Activated T-cell treated with anti-CD3 and anti-CD28 coated beads for 4 hours (primary cell): ENCODE data around the gene DOCK3.
"Not testable (repeated sequence)": the region's sequence is repeated elsewhere in the genome, so short reads cannot be mapped to it uniquely, and the experiment has no call there.

ENCODE experiments used
- DNase-seq: peaks from one replicate; pipeline ENCODE4 v3.0.0-alpha.2; 2020

DOCK3 gene

DNA sequence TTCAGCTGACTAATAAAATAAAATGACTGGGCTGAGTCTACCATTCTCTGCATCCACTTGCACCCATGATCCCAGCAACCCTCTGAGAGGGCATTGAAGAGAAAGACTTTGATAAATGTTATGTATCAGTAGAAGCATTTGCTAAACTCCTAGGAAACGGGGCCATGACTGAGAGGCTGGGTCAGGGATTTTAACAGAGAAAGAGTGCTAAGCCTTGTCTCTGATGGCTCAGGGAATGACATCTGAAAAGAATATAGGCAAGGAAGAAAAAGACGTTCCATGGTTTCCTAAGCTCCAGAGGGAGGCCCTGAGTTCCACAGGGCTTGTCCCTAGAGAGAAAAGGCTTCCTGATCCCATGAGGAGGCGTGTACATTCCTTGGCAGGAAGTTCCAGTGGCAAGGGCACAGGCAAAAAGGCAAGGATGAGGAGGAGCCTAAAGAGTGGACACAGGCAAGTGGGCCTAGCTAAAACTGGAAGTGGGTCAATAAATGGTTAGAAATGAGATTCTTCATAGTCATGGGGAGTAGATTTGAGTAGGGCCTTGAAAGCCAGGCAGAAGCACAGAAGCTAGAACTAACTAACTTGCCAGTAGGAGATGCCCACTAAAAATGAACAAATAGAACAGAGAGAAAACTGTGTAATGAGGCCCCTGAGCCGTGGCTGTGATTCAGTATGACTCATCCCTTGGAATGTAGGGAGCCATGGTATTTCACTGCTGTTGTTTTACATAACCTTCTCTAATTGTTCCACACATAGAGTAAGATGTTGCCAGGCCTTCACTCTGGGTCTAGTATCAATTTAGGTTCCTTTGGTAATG lies 665.5 kb downstream of the DOCK3 start:
- DNase-seq, result no peak

DNA sequence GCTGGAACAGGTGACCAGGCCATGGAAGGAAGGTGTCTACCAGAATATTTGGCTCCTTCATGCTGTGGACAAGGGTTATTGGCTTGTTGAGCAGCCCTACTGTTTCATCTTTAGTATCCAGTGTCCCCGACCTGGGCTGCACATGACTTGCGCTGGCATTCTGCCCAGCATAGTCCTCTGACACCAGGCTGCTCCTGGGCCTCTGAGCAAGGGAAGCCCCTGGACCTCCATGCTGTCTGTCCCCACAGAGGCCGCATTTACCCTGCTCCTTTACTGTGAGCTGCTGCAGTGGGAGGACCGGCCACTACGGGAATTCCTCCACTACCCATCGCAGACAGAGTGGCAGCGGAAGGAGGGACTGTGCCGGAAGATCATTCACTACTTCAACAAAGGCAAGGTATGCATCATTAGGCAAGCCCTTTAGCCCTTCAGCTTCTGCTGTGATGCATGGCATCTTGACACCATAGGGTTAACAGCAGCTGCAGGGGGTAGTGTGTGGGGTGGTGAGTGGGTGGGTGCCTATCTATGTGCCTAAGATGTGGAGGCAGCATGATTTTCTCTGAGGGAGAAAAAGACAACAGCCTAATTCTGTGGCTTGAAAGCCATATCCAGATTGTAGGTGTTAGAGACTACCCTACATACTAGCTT lies 666.4 kb downstream of the DOCK3 start:
- DNase-seq, result no peak

DNA sequence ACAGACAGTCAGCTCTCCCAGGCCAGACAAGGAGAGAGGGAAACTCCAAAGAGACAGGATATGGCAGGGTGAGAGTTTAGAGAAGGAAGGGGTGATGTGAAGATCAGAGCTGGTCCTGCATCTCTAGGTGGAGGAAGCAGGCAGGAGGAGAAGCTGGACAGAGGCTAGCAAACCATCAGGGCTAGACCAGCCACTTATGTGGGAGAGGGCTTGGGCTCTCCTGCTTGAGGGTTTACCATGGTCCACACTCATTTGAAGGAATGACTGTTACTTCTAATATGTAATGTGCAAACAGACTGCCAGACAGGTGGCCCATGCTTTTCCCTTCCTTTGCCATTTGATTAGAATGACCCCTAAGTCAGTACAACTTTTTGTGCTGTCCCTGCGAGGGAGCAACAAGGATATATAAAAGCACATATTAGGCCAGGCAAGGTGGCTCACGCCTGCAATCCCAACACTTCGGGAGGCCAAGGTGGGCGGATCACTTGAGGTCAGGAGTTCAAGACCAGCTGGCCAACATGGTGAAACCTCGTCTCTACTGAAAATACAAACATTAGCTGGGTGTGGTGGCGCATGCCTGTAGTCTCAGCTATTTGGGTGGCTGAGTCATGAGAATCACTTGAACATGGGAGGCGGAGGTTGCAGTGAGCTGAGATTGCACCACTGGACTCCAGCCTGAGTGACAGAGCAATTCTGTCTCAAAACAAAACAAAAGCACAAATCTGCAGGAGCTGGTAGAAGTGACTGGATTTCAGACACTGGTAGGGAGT lies 669.4 kb downstream of the DOCK3 start:
- DNase-seq, result no peak

DNA sequence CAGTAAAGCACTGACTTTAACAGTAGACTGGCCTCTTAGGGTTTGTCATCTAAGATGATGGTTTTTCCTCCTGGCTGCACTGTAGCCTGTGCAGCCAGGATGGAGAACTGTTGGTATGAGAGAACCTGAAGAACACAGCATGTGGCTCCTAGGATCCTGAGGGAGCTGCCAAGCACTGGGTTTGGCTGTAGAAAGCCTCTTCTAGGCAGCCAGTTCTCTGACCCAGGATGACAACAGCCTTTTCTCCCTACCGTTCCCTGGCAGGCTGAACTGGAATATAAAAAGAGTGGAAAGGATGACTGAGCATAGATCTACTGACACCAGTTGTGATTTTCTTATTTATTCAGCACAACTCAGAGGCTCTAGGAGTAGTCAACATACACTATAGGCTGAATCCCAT lies 676.0 kb downstream of the DOCK3 start:
- no peak for DNase-seq

DNA sequence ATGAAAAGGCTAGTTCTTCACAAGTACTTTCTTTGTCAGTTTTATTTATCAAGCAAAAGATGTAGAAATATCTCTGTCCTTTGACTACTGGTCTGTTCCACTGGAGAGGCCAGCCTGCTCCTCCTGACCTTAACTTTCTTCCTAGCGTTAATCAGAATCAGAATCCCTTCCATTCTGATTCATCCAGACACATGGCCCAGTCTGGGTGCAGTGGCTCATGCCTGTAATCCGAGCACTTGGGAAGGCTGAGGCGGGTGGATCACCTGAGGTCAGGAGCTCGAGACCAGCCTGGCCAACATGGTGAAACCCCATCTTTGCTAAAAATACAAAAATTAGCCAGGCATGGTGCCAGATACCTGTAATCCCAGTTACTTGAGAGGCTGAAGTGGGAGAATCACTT lies 678.4 kb downstream of the DOCK3 start:
- no peak for DNase-seq

DNA sequence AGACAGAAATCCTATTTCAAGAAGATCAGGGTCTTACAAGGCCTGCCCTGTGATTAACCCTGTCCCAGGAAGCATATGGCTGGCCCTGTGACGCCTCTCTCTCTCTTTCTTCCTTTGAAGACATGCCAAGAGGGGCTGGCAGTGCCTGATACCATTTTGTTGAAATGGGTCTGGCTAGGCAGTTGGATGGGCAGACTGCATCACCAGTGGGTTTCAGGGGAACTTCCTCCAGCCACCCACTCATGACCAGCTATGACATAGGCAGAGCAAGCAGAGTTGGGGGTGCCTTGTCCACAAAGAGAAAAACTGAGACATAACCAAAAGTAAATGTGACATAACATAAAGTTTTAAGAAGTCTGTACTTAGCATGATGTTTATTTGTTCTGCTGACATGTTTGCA lies 679.0 kb downstream of the DOCK3 start:
- DNase-seq, result no peak

DNA sequence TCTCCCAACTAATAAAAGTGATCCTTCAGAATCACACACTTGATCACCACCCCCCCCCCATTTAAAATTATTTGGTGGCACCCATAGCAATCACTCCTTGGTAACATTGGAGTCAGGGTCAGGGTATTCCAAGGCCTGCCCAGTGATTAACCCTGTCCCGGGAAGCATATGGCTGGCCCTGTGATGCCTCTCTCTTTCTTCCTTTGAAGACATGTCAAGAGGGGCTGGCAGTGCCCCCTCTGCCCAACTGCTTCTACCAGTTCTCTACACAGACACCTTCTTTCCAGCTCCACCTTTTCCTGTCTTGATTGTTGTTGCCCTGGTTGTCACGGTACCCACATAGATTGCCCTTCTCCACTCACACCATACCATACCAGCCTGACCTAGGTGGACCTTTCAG lies 679.4 kb downstream of the DOCK3 start:
- DNase-seq, result no peak

DNA sequence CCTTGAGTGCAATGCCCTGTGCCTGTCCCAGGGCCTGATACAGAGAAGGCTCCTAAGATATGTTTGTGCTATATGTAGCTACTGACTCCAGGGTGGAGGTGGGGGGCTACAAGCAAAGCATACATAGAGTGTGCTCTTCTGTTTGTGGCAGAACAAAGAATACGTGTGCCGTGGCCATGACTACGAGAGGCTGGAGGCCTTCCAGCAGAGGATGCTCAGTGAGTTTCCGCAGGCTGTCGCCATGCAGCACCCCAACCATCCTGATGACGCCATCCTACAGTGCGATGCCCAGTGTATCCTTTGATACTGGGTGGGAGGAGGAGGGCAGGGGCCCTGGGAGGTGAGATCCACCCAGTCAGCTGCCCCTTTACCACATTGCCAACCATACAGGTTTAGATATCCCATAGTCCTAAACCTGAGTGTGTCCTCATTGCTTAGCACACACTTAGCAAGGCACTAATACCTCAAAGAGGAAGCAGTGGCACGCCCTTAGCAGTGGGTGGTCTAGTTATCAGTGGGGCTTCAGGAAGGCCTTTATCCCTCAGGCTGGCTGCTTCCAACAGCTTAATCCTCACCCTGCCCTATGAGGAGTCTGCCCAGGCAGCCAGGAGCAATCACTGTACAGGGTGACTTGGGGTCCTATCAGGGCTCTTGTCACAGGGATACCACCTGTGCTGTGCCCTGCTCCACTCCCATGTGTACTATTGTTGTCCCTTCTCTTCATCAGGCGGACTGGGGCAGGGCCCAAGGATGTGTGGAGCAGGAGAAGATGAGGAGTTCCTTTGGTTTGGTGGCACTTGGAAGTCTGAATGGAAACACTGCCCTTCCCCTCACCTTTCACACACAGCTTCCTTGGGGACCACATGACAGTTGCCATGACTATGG lies 680.2 kb downstream of the DOCK3 start:
- DNase-seq, result no peak

DNA sequence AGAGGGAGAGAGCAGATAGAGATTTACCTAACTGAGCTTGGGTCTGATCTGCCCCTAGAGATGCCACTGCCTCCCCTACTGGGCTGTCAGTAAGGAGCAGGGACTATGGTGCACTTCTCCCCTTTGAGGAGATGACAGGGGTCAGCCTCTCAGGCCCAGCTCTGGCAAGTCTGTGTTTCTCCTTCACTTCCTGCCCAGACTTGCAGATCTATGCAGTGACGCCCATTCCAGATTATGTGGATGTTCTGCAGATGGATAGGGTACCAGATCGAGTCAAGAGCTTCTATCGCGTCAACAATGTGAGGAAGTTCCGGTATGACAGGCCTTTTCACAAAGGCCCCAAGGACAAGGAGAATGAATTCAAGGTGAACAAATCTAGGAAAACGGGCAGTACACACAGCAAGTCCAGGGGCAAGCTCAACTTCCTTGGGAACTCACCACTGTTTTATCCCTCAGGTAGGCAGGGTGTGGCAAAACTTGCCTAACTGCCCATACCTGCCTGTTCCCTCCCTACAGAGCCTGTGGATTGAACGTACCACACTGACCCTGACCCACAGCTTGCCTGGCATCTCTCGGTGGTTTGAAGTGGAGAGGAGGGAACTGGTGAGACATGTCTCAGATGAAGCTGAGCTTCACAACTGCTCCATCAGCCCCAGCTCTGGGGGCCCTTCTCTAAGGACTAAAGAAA lies 681.3 kb downstream of the DOCK3 start:
- no peak for DNase-seq

DNA sequence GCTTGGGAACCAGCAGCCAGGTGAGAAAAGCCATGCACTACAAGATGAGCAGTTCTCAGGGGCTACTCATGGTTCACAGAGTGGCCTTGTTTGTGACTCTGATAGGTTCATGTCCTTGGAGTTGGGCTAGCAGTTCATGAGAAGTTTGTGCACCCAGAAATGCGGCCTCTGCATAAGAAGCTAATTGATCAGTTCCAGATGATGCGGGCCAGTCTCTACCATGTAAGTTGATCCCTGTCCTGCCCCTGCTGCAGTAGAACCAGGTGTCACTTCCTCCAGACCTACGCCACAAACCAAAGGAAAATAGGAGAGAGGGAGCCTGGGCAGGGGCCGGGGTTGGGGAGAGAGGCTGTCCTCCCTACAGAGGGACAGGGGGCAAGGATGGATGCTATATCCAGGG lies 683.1 kb downstream of the DOCK3 start:
- DNase-seq, result no peak

DNA sequence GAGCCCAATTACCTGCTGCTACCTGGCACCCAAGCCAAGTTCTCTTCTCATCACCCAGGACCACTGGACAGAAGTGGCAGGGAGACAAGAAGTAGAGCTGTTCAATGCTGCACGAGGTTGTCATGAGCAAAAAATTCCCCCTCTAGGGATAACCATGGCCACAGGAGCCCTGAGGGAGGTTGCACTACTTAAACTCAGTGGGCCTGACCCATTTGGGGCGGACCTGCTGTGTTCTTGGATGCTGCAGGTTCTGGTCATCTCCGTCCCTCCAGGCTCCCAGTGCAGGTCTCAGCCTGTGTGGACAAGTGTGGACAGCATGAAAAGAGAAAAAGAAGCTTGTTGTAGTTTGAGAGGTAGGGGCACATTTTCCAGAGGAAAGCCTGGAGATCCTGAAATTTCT lies 684.3 kb downstream of the DOCK3 start:
- DNase-seq, result no peak

DNA sequence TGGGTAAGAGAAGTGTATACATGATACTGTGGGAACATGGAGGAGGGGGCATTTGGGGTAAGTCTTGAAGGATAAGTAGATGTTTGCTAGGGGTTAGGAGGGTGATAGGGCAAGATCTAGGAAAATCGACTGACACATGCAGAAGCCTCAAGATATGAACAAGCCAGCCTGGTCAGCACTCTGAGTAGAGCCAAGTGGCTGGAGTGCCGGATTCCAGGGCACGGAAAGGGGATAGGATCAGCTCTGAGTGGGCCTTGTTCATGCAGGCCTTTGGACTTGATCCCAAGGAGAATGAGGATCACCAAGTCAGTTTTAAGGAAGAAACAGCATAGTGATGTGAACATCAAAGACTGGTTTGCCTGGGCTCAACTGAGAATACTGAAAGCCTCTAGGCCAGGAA lies 686.1 kb downstream of the DOCK3 start:
- no peak for DNase-seq

DNA sequence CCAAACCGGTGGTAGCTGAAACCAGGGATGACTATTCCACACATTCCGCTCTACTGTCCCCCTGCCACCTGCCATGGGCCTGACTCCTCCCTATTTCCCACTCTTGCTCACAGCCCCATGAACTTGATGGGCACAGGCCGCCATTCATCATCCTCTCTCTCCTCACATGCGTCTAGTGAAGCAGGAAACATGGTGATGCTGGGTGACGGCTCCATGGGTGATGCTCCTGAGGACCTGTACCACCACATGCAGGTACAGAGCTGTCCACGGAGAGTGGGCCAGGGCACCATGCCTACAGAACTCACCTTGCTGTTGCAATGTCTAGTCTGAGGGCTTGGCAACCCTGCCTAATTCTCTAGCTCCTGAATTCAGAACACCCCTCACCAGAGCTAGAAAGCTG lies 687.0 kb downstream of the DOCK3 start:
- DNase-seq, result no peak

DNA sequence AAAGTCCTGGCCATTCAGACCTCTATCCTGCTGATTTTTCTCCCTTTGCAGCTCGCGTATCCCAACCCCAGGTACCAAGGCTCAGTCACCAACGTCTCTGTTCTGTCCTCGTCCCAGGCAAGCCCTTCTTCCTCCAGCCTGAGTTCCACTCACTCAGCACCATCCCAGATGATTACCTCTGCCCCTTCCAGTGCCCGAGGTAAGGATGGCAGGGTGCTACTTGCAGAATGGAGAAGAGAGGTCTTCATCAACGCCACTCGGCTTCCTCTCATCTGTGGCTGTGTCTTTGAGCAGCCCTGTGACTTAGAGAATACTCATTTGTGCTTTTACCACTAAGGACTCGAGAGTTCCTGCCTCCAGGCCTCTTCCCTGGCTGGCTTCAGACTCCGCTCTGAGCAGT lies 687.7 kb downstream of the DOCK3 start:
- DNase-seq, result no peak

DNA sequence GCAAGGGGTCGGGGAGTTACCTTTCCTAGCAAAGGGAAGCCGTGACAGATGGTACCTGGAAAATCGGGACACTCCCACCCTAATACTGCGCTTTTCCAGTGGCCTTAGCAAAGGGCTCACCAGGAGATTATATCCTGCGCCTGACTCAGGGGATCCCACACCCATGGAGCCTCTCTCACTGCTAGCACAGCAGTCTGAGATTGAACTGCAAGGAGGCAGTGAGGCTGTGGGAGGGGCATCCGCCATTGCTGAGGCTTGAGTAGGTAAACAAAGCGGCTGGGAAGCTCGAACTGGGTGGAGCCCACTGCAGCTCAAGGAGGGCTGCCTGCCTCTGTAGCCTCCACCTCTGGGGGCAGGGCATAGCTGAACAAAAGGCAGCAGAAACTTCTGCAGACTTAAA lies 693.5 kb downstream of the DOCK3 start:
- DNase-seq, result not testable (repeated sequence)

DNA sequence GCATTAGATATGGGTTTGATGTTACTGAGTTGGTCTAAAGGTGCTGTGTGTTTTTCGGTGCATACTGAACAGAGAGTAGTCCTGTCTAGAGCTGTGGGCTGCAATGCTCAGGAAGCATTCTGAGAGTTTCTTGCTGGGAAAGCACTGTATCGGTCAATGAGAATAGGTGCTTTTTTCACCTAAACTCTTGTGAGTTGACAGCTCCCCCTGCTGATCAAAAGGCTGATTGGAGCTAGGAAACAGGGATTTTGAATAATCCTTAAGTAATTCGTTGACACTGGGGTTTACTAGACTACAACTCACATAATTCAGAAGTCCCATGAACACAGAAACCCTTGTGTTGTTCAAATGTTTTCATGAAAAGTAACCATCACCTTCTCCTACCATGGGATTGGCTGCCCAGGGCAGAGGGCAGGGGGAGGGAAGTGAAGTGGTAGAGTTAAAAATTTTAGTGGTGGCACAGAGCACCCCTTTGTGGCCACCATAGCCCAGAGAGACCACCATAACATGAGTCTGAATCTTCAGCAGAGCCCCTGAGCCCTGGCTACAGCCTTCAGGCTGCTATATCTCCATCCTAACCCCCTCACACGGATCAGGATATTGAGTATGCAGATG lies 697.3 kb downstream of the DOCK3 start:
- DNase-seq, result peak; percentile 52

DNA sequence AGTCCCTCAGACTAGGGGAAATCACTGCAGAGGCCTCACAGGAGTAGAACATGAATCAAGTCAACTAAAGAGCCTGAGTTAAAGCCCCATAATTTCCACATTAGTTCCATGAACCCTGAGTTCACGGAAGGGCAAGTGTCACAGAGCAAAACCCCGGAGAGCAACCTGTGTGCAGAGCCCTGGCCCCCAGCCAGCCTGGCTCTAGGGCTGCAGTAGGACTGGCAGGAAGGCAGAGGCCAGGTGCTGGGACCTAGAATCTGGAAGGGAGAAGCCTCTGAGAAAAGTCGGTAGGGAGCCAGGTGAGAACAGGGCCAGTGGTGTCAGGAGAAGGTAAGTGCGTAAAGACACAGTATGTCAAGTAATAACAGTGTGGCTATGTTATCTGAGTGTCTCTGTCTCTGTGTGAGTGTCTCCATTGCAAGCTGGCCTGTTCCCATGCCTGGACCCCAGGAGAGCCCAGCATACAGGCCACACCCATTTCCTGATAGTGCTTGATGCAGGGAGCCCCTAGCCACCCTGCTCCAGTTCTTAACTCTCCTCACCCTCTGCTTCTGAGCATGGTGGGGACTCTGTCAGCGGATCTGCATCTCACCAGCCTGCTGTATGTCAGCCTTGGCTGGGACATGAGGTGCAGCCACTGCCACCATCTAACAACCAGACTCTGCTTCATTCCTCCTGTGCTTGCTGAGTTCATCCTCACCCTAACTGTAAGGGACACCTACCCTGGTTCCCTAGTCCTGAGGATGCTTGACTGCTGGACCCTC lies 699.1 kb downstream of the DOCK3 start:
- DNase-seq, result no peak

DNA sequence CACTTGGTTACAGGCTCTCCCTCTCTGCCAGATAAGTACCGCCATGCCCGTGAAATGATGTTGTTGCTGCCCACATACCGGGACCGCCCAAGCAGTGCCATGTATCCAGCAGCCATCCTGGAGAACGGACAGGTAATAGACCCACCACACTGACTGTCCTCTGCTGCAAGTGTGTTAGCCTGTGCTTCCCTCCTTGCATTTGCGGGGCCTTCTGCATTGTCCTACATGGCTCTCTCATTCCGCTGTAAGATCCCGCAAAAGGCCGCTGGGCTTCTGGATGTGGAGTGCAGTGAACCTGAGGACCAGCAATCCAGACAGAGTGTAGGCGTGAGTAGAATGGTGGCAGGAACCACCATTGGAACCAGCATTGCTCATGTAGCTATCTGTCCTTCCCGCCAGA lies 699.7 kb downstream of the DOCK3 start:
- DNase-seq, result no peak

DNA sequence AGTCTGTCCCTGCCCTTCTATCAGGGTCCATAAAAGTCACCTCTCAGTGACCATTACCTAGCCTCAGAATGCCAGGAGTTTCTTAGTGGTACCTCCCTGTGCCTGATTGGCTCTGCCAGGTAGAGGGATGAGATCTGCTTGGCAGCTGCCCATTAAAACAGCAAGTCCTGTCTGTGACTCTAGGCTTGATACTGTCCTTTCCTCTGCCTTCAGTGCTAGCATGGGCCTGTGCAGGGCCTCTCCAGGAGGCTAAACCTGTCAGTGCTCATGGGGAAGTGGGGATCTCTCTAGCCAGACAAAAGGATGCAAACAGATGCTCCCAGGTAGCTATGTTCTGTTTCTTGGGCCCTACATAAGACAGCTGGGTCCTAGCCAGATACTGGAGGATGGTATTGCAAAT lies 700.4 kb downstream of the DOCK3 start:
- DNase-seq, result no peak

DNA sequence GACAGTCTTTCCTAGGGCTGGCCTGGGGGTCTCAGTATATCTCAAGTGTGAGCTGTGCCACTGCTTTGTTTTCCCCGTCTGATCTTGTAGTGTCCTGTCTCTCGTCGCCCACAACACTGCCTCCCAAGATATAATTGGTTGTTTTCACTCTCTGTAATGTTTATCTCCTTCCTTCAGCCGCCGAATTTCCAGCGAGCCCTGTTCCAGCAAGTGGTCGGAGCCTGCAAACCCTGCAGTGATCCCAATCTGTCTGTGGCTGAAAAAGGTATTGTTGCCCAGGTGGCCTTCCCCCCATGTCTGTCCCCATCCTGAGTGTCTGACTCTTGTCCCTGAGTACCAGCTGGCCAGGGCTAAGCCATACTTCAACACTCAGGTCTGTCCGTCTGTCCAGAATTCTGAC lies 700.8 kb downstream of the DOCK3 start:
- DNase-seq, result no peak

DNA sequence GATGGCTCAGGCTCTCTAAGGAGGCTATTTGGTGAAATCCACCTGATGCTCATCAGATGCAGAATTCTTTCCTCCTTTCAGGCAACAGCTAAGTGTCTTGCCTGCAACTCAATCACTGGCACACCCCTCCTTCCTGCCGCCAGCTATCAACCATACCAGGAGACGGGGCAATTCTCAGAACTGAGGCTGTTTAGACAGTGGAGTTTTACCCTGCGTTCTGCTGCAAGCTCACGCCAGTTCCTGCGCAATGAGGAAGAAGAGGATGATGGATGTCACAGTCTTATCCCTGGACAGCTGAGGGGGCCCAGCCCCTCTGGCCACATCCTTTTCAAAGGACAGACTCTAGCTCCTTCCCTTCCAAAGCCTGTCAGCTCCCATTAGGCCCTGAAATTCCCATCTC lies 703.3 kb downstream of the DOCK3 start:
- DNase-seq, result no peak
